ENCODE measurements around the gene MYBPH. TPM values are rescaled to one million over a fixed set of nuclear protein-coding genes. Genes with fewer than 3 reads are reported as not detected.

MYBPH gene
- total and polyA plus RNA-seq, 2 donors (not counting 1 experiment from before 2014, with no cell fraction given), result not detected

GRCh38 chr1:203210350-203210749 lies 34.7 kb upstream of the MYBPH start:
- no peak for ATAC-seq (ENCODE audit: low read depth)
- CTCF ChIA-PET, result interaction anchor here (0.5 to 1.2 kb wide), 2 partner anchors 171 to 601 kb away, joined by 4 to 6 read pairs; no protein-coding TSS in a partner anchor

DNA sequence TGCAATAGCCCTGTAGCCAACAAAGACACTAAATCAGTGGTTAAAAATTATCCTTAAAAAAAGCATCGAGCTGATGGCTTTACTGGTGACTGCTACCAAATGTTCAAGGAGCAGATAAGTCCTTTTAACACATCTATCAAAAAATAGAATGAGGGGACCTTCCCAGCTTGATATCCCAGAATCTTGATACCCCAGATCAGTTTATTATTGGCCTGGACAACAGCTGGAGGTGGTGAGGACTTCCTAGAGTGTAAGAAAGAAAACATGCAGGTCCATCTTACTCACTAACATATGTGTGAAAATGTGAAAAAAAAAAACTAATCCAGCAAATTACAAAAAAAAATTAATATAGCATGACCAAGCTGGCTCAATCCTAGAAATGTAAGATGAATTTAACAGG lies 32.6 kb upstream of the MYBPH start:
- POLR2A ChIA-PET, result no interaction called here

More at GRCh38 chr1:203210350-203210749, 34.7 kb upstream of the MYBPH start:
- Mint-ChIP-seq H3K4me3 (no peak overlapping the region), H3K4me1 (no peaks in the 10 kb centered on the region), H3K27ac (no peak overlapping the region), H3K9me3 (ENCODE audit: insufficient read depth) (no peaks in the 10 kb centered on the region), H3K27me3 (peaks cover 10% of the 10 kb centered on the region)
- POLR2A ChIA-PET, result no interaction called here
- no peaks in the 10 kb centered on the region for H3K4me1 ChIP-seq (ENCODE audit: control insufficient read depth in 2 of 2, insufficient read depth in 2 of 2, low read length in 2 of 2)
- H4K20me1 ChIP-seq (ENCODE audit: control insufficient read depth, insufficient read depth, low read length, poor library complexity, severe bottlenecking), result no peaks in the 10 kb centered on the region
- DNase-seq, result no peak
- H3K4me2 ChIP-seq (replicated peaks; ENCODE audit: low read depth, low read length, poor library complexity, severe bottlenecking), result no peak overlapping the region
- TF ChIP-seq EZH2 (IDR thresholded peaks at IDR 0.05; ENCODE audit: borderline replicate concordance, insufficient read depth, low read depth, low read length, poor library complexity, severe bottlenecking), result no peak
- no peak for TF ChIP-seq CTCF (IDR thresholded peaks at IDR 0.05)
- H3K27ac ChIP-seq (ENCODE audit: low read length in 2 of 2), result no peak overlapping the region
- no peaks in the 10 kb centered on the region for H3K36me3 ChIP-seq (replicated peaks in 1 of 2; ENCODE audit: control extremely low read depth in 1 of 2, control insufficient read depth in 1 of 2, extremely low read depth in 1 of 2, insufficient read depth in 2 of 2, low read length in 1 of 2)
- H3K4me3 ChIP-seq (ENCODE audit: control extremely low read depth in 1 of 5, extremely low read depth in 1 of 5, insufficient read depth in 1 of 5, low read depth in 2 of 5, low read length in 4 of 5), result no peak overlapping the region
- no peak overlapping the region for H3K9ac ChIP-seq (ENCODE audit: low read length)
- H3K79me2 ChIP-seq (ENCODE audit: control insufficient read depth, insufficient read depth, low read length), result no peaks in the 10 kb centered on the region
- H2AFZ ChIP-seq (ENCODE audit: insufficient read depth, low read depth, low read length, poor library complexity, severe bottlenecking), result no peak overlapping the region
- H3K9me3 ChIP-seq (ENCODE audit: control extremely low read depth in 1 of 3, control insufficient read depth in 2 of 3, insufficient read depth in 1 of 3, low read length in 2 of 3), result no peaks in the 10 kb centered on the region
- intact Hi-C loops (cut with micrococcal nuclease), result no loop called here
- no peaks in the 10 kb centered on the region for H3K27me3 ChIP-seq (replicated peaks in 1 of 4; ENCODE audit: control extremely low read depth in 1 of 4, control insufficient read depth in 3 of 4, insufficient read depth in 4 of 4, low read length in 3 of 4)

More for the DNA sequence above, 32.6 kb upstream of the MYBPH start:
- Histone ChIP-seq H3K4me3 (ENCODE audit: control extremely low read depth in 1 of 5, extremely low read depth in 1 of 5, insufficient read depth in 1 of 5, low read depth in 2 of 5, low read length in 4 of 5) (no peak overlapping the region), H3K36me3 (replicated peaks in 1 of 2; ENCODE audit: control extremely low read depth in 1 of 2, control insufficient read depth in 1 of 2, extremely low read depth in 1 of 2, insufficient read depth in 2 of 2, low read length in 1 of 2) (no peaks in the 10 kb centered on the region), H3K9me3 (ENCODE audit: control extremely low read depth in 1 of 3, control insufficient read depth in 2 of 3, insufficient read depth in 1 of 3, low read length in 2 of 3) (no peaks in the 10 kb centered on the region), H2AFZ (ENCODE audit: insufficient read depth, low read depth, low read length, poor library complexity, severe bottlenecking) (no peak overlapping the region), H3K27ac (ENCODE audit: low read length in 2 of 2) (no peak overlapping the region), H3K27me3 (replicated peaks in 1 of 4; ENCODE audit: control extremely low read depth in 1 of 4, control insufficient read depth in 3 of 4, insufficient read depth in 4 of 4, low read length in 3 of 4) (peaks cover 0 to 4% (median 0%) of the 10 kb centered on the region in 4 experiments), H3K79me2 (ENCODE audit: control insufficient read depth, insufficient read depth, low read length) (no peaks in the 10 kb centered on the region), H3K4me1 (ENCODE audit: control insufficient read depth in 2 of 2, insufficient read depth in 2 of 2, low read length in 2 of 2) (no peaks in the 10 kb centered on the region), H3K4me2 (replicated peaks; ENCODE audit: low read depth, low read length, poor library complexity, severe bottlenecking) (no peak overlapping the region), H3K9ac (ENCODE audit: low read length) (no peak overlapping the region), H4K20me1 (ENCODE audit: control insufficient read depth, insufficient read depth, low read length, poor library complexity, severe bottlenecking) (no peaks in the 10 kb centered on the region)
- CTCF ChIA-PET, result interaction anchor here (1.5 kb wide), 1 partner anchor 167 kb away, joined by 3 read pairs; no protein-coding TSS in a partner anchor
- H3K27me3 Mint-ChIP-seq, result peaks cover 18% of the 10 kb centered on the region
- H3K9me3 Mint-ChIP-seq (ENCODE audit: insufficient read depth), result no peaks in the 10 kb centered on the region
- H3K27ac Mint-ChIP-seq, result no peak overlapping the region
- no peak overlapping the region for H3K4me3 Mint-ChIP-seq
- no peaks in the 10 kb centered on the region for H3K4me1 Mint-ChIP-seq
- intact Hi-C loops (cut with micrococcal nuclease), result no loop called here
- DNase-seq (no peak), ATAC-seq (ENCODE audit: low read depth) (no peak)
- no CpG with 5 or more reads among the region's 1 CpG for WGBS (ENCODE audit: insufficient coverage)
- TF ChIP-seq CTCF (IDR thresholded peaks at IDR 0.05) (no peak), EZH2 (IDR thresholded peaks at IDR 0.05; ENCODE audit: borderline replicate concordance, insufficient read depth, low read depth, low read length, poor library complexity, severe bottlenecking) (no peak)

Data from B cell (primary cell).